ENCODE results near the gene SIGLECL1.

DNA sequence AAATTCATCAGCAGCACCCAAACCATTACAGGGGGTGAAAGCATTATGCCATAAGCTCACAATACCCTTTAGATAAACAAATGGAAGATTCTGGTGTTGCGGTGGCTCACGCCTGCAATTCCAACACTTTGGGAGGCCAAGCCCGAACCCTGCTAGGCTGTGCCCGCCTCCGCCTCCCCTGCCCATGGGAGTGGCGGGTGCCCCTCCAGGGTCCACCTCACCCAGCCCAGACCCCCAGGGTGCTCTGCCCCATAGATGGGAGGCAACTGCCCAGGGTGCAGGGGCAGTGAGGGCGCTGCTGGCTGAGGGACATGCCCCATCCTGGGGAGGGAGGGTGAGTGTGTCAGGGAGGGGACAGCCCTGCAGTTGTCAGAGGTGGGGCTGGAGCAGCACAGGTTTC is 10.0 kb upstream of the SIGLECL1 start:
- TF ChIP-seq CTCF (IDR thresholded peaks at IDR 0.05), result no peak
- TF ChIP-seq POLR2A (IDR thresholded peaks at IDR 0.05), result no peak

All from body of pancreas (tissue), 4 donors.